Measurements from ENCODE around the gene NAV2. TPM values are rescaled to one million over a fixed set of nuclear protein-coding genes. Genes with fewer than 3 reads are reported as not detected.

NAV2 gene
- total RNA-seq, 2 donors from 2014 or later, result 26.4 to 35.5 TPM

DNA sequence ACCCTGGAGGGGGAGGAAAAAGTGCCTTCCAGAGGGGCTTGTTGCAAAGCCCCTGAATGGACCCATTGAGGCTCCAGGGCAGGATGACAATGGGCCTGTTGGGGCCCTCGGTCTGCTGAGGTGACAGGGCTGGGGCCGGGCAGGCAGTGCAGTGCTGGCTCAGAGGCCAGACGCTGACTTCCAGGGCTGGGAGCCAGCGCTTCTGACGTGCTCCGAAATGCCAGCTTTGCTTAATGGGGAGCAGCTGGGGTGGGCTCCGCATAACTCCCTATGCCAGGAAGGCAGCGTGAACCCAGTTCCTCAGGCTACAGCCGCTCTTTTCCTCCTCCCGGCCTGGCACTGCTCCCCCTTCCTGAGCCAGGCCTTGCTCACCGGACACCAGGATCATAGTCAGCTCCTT lies 17.7 kb downstream of the NAV2 start:
- ATAC-seq (no peak), DNase-seq (peak in 1 of 4 donors; percentile 45)
- no peak for TF ChIP-seq POLR2A (IDR thresholded peaks at IDR 0.05)
- TF ChIP-seq, protein P1, sequence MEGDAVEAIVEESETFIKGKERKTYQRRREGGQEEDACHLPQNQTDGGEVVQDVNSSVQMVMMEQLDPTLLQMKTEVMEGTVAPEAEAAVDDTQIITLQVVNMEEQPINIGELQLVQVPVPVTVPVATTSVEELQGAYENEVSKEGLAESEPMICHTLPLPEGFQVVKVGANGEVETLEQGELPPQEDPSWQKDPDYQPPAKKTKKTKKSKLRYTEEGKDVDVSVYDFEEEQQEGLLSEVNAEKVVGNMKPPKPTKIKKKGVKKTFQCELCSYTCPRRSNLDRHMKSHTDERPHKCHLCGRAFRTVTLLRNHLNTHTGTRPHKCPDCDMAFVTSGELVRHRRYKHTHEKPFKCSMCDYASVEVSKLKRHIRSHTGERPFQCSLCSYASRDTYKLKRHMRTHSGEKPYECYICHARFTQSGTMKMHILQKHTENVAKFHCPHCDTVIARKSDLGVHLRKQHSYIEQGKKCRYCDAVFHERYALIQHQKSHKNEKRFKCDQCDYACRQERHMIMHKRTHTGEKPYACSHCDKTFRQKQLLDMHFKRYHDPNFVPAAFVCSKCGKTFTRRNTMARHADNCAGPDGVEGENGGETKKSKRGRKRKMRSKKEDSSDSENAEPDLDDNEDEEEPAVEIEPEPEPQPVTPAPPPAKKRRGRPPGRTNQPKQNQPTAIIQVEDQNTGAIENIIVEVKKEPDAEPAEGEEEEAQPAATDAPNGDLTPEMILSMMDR (IDR thresholded peaks at IDR 0.05), result no peak
- Histone ChIP-seq H3K36me3 (replicated peaks in 1 of 2; ENCODE audit: insufficient read depth in 1 of 2, low read depth in 2 of 2) (no peaks in the 10 kb centered on the region), H3K9me3 (no peaks in the 10 kb centered on the region), H3K4me1 (peaks cover under 1% of the 10 kb centered on the region), H3K27me3 (no peaks in the 10 kb centered on the region), H3K4me3 (no peak overlapping the region), H3K27ac (no peak overlapping the region)
- intact Hi-C loops (cut with DNase I), result no loop called here
- WGBS, 2 donors, result 91 to 95% methylated on average over 4 to 11 of the region's 11 CpGs

DNA sequence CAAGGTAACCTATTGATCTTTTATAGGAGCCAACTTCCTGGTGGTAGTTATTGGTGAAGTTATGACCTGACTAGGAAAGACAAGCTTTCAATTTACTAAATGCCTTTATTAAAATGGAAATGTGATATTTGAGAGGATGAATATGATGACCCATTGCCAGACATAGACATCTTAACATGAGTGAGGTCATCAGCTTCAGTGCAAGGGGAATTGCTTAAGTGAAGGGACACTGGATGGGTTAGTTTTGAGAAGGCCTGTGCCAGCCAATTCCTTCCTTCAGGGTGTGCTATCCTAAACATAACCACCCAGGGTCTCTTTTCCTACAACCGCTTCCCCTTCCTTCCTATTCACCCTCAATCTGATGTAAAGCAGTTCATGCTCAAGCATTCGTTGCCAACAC lies 21.5 kb downstream of the NAV2 start:
- H3K27ac ChIP-seq, result no peak overlapping the region
- no peaks in the 10 kb centered on the region for H3K4me1 ChIP-seq
- ATAC-seq (no peak), DNase-seq (no peak)
- H3K9me3 ChIP-seq, result no peaks in the 10 kb centered on the region
- TF ChIP-seq POLR2A (IDR thresholded peaks at IDR 0.05), result no peak
- TF ChIP-seq, protein P1 (IDR thresholded peaks at IDR 0.05), result no peak
- H3K27me3 ChIP-seq, result no peaks in the 10 kb centered on the region
- WGBS, 2 donors, result 94 to 98% methylated on average over 2 of the region's 2 CpGs
- intact Hi-C loops (cut with DNase I), result no loop called here
- no peak overlapping the region for H3K4me3 ChIP-seq
- H3K36me3 ChIP-seq (replicated peaks in 1 of 2; ENCODE audit: insufficient read depth in 1 of 2, low read depth in 2 of 2), result no peaks in the 10 kb centered on the region

DNA sequence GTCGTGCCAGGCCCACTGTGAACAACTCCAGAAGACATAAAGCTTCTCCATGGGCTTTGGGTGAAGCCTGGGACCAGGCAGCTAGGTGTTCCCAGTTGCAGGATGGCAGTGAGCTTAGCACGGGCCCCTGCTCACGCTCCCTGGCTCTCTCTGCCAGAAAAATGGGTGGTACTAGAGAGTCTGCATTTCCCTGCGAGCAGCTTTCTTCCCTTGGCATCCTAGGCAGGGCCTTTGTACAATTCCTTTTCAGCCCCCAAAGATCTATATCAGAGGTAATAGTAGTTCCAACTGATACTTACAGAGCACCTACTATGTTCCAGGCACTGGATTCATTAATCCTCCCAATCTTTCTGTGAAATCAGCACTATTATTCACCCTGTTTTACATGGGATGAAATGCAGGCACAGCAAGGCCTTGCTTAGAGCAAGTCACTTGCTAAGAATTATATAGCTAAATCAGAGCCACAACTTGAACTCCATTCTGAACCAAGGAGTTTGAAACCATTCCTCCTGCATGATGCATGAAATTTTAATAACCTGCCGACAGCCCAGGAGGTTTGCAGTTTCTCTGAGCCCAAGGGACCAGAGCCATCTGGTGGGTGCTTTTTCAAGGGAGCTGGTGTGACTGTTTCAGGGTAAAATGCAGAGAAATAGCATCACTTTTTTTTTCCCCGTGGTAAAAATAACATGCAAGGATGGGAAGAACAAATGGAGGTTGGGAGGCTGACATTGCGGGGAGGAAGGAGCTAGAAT lies 22.7 kb downstream of the NAV2 start:
- Histone ChIP-seq H3K9me3 (no peaks in the 10 kb centered on the region), H3K27me3 (no peaks in the 10 kb centered on the region), H3K4me1 (peaks cover 4% of the 10 kb centered on the region), H3K36me3 (replicated peaks in 1 of 2; ENCODE audit: insufficient read depth in 1 of 2, low read depth in 2 of 2) (no peaks in the 10 kb centered on the region), H3K27ac (no peak overlapping the region), H3K4me3 (no peak overlapping the region)
- intact Hi-C loops (cut with DNase I), result no loop called here
- DNase-seq (no peak), ATAC-seq (no peak)
- TF ChIP-seq POLR2A (IDR thresholded peaks at IDR 0.05), result no peak
- TF ChIP-seq, protein P1 (IDR thresholded peaks at IDR 0.05), result no peak
- 87 to 91% methylated on average over 7 of the region's 7 CpGs for WGBS, 2 donors

GRCh38 chr11:19735909-19736498 lies 23.4 kb downstream of the NAV2 start:
- peaks cover 4% of the 10 kb centered on the region for H3K4me1 ChIP-seq
- intact Hi-C loops (cut with DNase I), result no loop called here
- no peak for ATAC-seq

More at GRCh38 chr11:19735909-19736498, 23.4 kb downstream of the NAV2 start:
- Histone ChIP-seq H3K27ac (no peak overlapping the region), H3K36me3 (replicated peaks in 1 of 2; ENCODE audit: insufficient read depth in 1 of 2, low read depth in 2 of 2) (no peaks in the 10 kb centered on the region), H3K9me3 (no peaks in the 10 kb centered on the region), H3K4me3 (no peak overlapping the region), H3K27me3 (no peaks in the 10 kb centered on the region)
- 77 to 85% methylated on average over 2 of the region's 2 CpGs for WGBS, 2 donors
- TF ChIP-seq, protein P1 (IDR thresholded peaks at IDR 0.05), result no peak
- TF ChIP-seq POLR2A (IDR thresholded peaks at IDR 0.05), result no peak
- DNase-seq, result no peak

All from body of pancreas (tissue), 4 donors.